ENCODE results near the gene IMPA2.

- TF ChIP-seq, protein P1, sequence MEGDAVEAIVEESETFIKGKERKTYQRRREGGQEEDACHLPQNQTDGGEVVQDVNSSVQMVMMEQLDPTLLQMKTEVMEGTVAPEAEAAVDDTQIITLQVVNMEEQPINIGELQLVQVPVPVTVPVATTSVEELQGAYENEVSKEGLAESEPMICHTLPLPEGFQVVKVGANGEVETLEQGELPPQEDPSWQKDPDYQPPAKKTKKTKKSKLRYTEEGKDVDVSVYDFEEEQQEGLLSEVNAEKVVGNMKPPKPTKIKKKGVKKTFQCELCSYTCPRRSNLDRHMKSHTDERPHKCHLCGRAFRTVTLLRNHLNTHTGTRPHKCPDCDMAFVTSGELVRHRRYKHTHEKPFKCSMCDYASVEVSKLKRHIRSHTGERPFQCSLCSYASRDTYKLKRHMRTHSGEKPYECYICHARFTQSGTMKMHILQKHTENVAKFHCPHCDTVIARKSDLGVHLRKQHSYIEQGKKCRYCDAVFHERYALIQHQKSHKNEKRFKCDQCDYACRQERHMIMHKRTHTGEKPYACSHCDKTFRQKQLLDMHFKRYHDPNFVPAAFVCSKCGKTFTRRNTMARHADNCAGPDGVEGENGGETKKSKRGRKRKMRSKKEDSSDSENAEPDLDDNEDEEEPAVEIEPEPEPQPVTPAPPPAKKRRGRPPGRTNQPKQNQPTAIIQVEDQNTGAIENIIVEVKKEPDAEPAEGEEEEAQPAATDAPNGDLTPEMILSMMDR (IDR thresholded peaks at IDR 0.05; ENCODE audit: low read depth, low read length), result no peak
- no peak for TF ChIP-seq EZH2phosphoT487 (IDR thresholded peaks at IDR 0.05; ENCODE audit: low read depth)
Observed at GRCh38 chr18:11932393-11932792, 48.9 kb upstream of the IMPA2 start.

Measured in OCI-LY3 (cell line).